ENCODE measurements around the gene ADAMTS12.

DNA sequence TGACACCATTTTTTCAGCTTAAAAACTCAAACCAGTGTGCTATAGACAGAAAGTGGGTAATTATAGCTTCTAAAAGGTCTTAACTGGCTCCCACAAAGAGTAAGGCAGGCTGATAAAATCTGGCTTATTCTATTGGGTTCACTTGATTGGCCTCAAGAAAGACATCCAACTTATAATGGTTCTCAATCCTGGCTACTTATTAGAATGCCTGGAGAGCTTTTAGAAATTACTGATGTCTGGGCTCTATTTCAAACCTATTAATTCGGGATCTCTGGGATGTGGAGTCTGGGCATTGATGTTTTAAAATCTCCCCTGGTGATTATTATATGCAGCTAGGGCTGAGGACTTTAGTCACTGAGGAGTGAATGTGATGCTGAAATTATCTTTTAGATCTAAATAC lies 263.0 kb downstream of the ADAMTS12 start:
- TF ChIP-seq, protein P1, sequence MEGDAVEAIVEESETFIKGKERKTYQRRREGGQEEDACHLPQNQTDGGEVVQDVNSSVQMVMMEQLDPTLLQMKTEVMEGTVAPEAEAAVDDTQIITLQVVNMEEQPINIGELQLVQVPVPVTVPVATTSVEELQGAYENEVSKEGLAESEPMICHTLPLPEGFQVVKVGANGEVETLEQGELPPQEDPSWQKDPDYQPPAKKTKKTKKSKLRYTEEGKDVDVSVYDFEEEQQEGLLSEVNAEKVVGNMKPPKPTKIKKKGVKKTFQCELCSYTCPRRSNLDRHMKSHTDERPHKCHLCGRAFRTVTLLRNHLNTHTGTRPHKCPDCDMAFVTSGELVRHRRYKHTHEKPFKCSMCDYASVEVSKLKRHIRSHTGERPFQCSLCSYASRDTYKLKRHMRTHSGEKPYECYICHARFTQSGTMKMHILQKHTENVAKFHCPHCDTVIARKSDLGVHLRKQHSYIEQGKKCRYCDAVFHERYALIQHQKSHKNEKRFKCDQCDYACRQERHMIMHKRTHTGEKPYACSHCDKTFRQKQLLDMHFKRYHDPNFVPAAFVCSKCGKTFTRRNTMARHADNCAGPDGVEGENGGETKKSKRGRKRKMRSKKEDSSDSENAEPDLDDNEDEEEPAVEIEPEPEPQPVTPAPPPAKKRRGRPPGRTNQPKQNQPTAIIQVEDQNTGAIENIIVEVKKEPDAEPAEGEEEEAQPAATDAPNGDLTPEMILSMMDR (optimal IDR thresholded peaks at IDR 0.05 in 1 of 3, IDR thresholded peaks at IDR 0.05 in 1 of 3, conservative IDR thresholded peaks at IDR 0.05 in 1 of 3; ENCODE audit: extremely low read depth in 1 of 3, insufficient read depth in 2 of 3, low read length in 3 of 3) = no peak
- TF ChIP-seq EZH2 (IDR thresholded peaks at IDR 0.05; ENCODE audit: low read length) = no peak
